HEK293 (cell line): ENCODE measurements around the gene BLOC1S6.

Experiments used
- CTCF ChIA-PET: fragments of 350-600 bp; formaldehyde crosslinking; extraction: SDS; loops from one replicate; lab custom pipeline; 2021; ENCODE audit warnings: antibody characterized with exemption; lab: Yijun Ruan, JAX
- POLR2A ChIA-PET: fragments of 300-600 bp; formaldehyde crosslinking; extraction: SDS; loops from one replicate; lab custom pipeline; 2020; ENCODE audit warnings: antibody characterized with exemption, inconsistent platforms; lab: Yijun Ruan, JAX
- H3K27ac ChIP-seq: fragments of 200-500 bp; sonication (Bioruptor generic); 2 replicates; pipeline ENCODE4 v1.5.1; 2014; ENCODE audit warnings: low read depth, low read length, control low read depth, inconsistent platforms; ENCODE audit errors: extremely low read depth
- H3K36me3 ChIP-seq, 2 experiments: fragments of 200-500 bp in 1 of 2; sonication (Bioruptor generic) in 1 of 2; 1 replicate in 1 of 2; 2 replicates in 1 of 2; pipeline ENCODE4 v1.5.1; 2014 to 2017; ENCODE audit warnings: inconsistent platforms in 2 of 2, low read length in 2 of 2; ENCODE audit not compliant: control insufficient read depth in 2 of 2, insufficient read depth in 1 of 2
- H3K4me1 ChIP-seq: fragments of 200-500 bp; sonication (Bioruptor generic); 2 replicates; pipeline ENCODE4 v1.5.1; 2014; ENCODE audit warnings: mild to moderate bottlenecking, low read length, inconsistent platforms; ENCODE audit not compliant: control insufficient read depth, insufficient read depth
- H3K4me3 ChIP-seq: 2 replicates; pipeline ENCODE4 v1.5.1; 2011; ENCODE audit warnings: low read depth, mild to moderate bottlenecking, control low read depth, low read length, moderate library complexity
- H3K9me3 ChIP-seq: fragments of 200-500 bp; sonication (Bioruptor generic); 2 replicates; pipeline ENCODE4 v1.5.1; 2014; ENCODE audit warnings: low read depth, low read length, inconsistent platforms; ENCODE audit not compliant: control insufficient read depth, insufficient read depth
- EGR2 ChIP-seq: fragments of 450-650 bp; formaldehyde crosslinking; IDR thresholded peaks from 2 replicates; pipeline ENCODE4 v1.5.1; 2016; ENCODE audit warnings: low read depth, missing biosample characterization, missing genetic modification characterization
- FEZF1 ChIP-seq: fragments of 450-650 bp; formaldehyde crosslinking; IDR thresholded peaks from 2 replicates; pipeline ENCODE4 v1.5.1; 2016; ENCODE audit warnings: missing biosample characterization, missing genetic modification characterization
- MZF1 ChIP-seq: fragments of 450-650 bp; formaldehyde crosslinking; IDR thresholded peaks from 2 replicates; pipeline ENCODE4 v1.5.1; 2017; ENCODE audit warnings: missing biosample characterization, missing genetic modification characterization, borderline replicate concordance
- WT1 ChIP-seq: fragments of 450-650 bp; formaldehyde crosslinking; IDR thresholded peaks from 2 replicates; pipeline ENCODE4 v1.5.1; 2016; ENCODE audit warnings: missing biosample characterization, missing genetic modification characterization
- ZBTB7A ChIP-seq: fragments of 450-650 bp; formaldehyde crosslinking; IDR thresholded peaks from 2 replicates; pipeline ENCODE4 v1.5.1; 2016; ENCODE audit warnings: low read depth, missing biosample characterization, missing genetic modification characterization
- ZEB2 ChIP-seq: fragments of 450-650 bp; formaldehyde crosslinking; IDR thresholded peaks from 2 replicates; pipeline ENCODE4 v1.5.1; 2016; ENCODE audit warnings: missing biosample characterization, missing genetic modification characterization
- ZNF155 ChIP-seq: fragments of 450-650 bp; formaldehyde crosslinking; IDR thresholded peaks from 2 replicates; pipeline ENCODE4 v1.5.1; 2016; ENCODE audit warnings: missing biosample characterization, missing genetic modification characterization
- ZNF280D ChIP-seq: fragments of 450-650 bp; formaldehyde crosslinking; IDR thresholded peaks from 2 replicates; pipeline ENCODE4 v1.5.1; 2016; ENCODE audit warnings: missing biosample characterization, missing genetic modification characterization
- ZNF398 ChIP-seq: fragments of 450-650 bp; formaldehyde crosslinking; IDR thresholded peaks from 2 replicates; pipeline ENCODE4 v1.5.1; 2017; ENCODE audit warnings: missing biosample characterization, missing genetic modification characterization
- ZNF501 ChIP-seq: fragments of 450-650 bp; formaldehyde crosslinking; IDR thresholded peaks from 2 replicates; pipeline ENCODE4 v1.5.1; 2016; ENCODE audit warnings: missing biosample characterization, missing genetic modification characterization
- ZNF510 ChIP-seq: fragments of 450-650 bp; formaldehyde crosslinking; IDR thresholded peaks from 2 replicates; pipeline ENCODE4 v1.5.1; 2018; ENCODE audit warnings: mild to moderate bottlenecking, missing genetic modification characterization, missing biosample characterization; ENCODE audit not compliant: insufficient replicate concordance
- ZNF610 ChIP-seq: fragments of 450-650 bp; formaldehyde crosslinking; IDR thresholded peaks from 2 replicates; pipeline ENCODE4 v1.5.1; 2016; ENCODE audit warnings: missing biosample characterization, missing genetic modification characterization, borderline replicate concordance
- ZNF626 ChIP-seq: fragments of 450-650 bp; sonication (Bioruptor Pico); formaldehyde crosslinking; IDR thresholded peaks from 2 replicates; pipeline ENCODE4 v1.5.1; 2018; ENCODE audit warnings: missing biosample characterization, missing genetic modification characterization, inconsistent platforms
- ZNF701 ChIP-seq: fragments of 450-650 bp; formaldehyde crosslinking; IDR thresholded peaks from 2 replicates; pipeline ENCODE4 v1.5.1; 2016; ENCODE audit warnings: missing biosample characterization, missing genetic modification characterization
- ZNF777 ChIP-seq: fragments of 450-650 bp; formaldehyde crosslinking; IDR thresholded peaks from 2 replicates; pipeline ENCODE4 v1.5.1; 2017; ENCODE audit warnings: missing biosample characterization, missing genetic modification characterization, borderline replicate concordance
- ZNF791 ChIP-seq: fragments of 450-650 bp; formaldehyde crosslinking; IDR thresholded peaks from 2 replicates; pipeline ENCODE4 v1.5.1; 2016; ENCODE audit warnings: missing biosample characterization, missing genetic modification characterization
- ZSCAN5A ChIP-seq: fragments of 450-650 bp; formaldehyde crosslinking; IDR thresholded peaks from 2 replicates; pipeline ENCODE4 v1.5.1; 2016; ENCODE audit warnings: missing biosample characterization, missing genetic modification characterization
- TF ChIP-seq, protein P1 (sequence below): fragments of 450-650 bp; formaldehyde crosslinking; IDR thresholded peaks from 2 replicates; pipeline ENCODE4 v1.5.1; 2016; ENCODE audit warnings: missing biosample characterization, missing genetic modification characterization
- TF ChIP-seq, protein P2 (sequence below): fragments of 450-650 bp; IDR thresholded peaks from 2 replicates; pipeline ENCODE4 v1.5.1; 2018; ENCODE audit warnings: missing biosample characterization, missing genetic modification characterization

The BLOC1S6 gene

DNA sequence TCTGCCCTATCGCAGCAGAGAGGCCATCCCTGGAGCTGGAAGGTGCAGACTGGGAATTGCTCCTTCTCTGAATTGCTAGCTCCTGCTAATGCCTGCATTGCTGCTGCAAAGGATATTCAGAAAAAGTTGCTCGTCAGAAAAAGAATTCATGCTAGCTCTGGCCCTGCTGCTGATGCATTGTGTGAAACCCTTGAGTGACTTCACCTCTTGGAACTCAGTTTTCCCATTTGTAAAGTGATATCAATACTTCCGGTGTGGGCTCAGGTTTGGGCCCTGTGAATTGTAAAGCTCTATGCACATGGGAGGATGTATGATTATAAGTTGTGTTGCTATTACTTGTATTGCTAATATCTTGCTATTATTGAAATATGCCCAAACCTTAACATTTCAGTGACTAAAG lies 59.0 kb downstream of the BLOC1S6 start:
- no peak overlapping the region for H3K27ac ChIP-seq
- CTCF ChIA-PET, result interaction anchor here (0.8 kb wide), 1 partner anchor 32 kb away, joined by 3 read pairs; no protein-coding TSS in a partner anchor

More for the DNA sequence above, 59.0 kb downstream of the BLOC1S6 start:
- POLR2A ChIA-PET, result no interaction called here
- TF ChIP-seq ZNF626 (no peak), ZNF501 (tag by site-specific recombination) (no peak), ZNF610 (no peak), ZNF280D (tag by site-specific recombination) (no peak), ZNF791 (tag by site-specific recombination) (no peak), ZNF398 (tag by site-specific recombination) (no peak), ZEB2 (no peak), ZNF701 (tag by site-specific recombination) (no peak), ZSCAN5A (tag by site-specific recombination) (no peak), WT1 (tag by site-specific recombination) (no peak), ZNF777 (tag by site-specific recombination) (no peak), FEZF1 (tag by site-specific recombination) (no peak), EGR2 (tag by site-specific recombination) (no peak), ZBTB7A (tag by site-specific recombination) (no peak), ZNF155 (tag by site-specific recombination) (no peak), ZNF510 (tag by site-specific recombination) (no peak), MZF1 (no peak)
- TF ChIP-seq, protein P1, sequence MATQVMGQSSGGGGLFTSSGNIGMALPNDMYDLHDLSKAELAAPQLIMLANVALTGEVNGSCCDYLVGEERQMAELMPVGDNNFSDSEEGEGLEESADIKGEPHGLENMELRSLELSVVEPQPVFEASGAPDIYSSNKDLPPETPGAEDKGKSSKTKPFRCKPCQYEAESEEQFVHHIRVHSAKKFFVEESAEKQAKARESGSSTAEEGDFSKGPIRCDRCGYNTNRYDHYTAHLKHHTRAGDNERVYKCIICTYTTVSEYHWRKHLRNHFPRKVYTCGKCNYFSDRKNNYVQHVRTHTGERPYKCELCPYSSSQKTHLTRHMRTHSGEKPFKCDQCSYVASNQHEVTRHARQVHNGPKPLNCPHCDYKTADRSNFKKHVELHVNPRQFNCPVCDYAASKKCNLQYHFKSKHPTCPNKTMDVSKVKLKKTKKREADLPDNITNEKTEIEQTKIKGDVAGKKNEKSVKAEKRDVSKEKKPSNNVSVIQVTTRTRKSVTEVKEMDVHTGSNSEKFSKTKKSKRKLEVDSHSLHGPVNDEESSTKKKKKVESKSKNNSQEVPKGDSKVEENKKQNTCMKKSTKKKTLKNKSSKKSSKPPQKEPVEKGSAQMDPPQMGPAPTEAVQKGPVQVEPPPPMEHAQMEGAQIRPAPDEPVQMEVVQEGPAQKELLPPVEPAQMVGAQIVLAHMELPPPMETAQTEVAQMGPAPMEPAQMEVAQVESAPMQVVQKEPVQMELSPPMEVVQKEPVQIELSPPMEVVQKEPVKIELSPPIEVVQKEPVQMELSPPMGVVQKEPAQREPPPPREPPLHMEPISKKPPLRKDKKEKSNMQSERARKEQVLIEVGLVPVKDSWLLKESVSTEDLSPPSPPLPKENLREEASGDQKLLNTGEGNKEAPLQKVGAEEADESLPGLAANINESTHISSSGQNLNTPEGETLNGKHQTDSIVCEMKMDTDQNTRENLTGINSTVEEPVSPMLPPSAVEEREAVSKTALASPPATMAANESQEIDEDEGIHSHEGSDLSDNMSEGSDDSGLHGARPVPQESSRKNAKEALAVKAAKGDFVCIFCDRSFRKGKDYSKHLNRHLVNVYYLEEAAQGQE (tag by site-specific recombination), result no peak
- TF ChIP-seq, protein P2, sequence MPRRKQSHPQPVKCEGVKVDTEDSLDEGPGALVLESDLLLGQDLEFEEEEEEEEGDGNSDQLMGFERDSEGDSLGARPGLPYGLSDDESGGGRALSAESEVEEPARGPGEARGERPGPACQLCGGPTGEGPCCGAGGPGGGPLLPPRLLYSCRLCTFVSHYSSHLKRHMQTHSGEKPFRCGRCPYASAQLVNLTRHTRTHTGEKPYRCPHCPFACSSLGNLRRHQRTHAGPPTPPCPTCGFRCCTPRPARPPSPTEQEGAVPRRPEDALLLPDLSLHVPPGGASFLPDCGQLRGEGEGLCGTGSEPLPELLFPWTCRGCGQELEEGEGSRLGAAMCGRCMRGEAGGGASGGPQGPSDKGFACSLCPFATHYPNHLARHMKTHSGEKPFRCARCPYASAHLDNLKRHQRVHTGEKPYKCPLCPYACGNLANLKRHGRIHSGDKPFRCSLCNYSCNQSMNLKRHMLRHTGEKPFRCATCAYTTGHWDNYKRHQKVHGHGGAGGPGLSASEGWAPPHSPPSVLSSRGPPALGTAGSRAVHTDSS, result no peak
- no peaks in the 10 kb centered on the region for H3K4me1 ChIP-seq
- no peaks in the 10 kb centered on the region for H3K9me3 ChIP-seq
- H3K36me3 ChIP-seq, result no peaks in the 10 kb centered on the region
- H3K4me3 ChIP-seq, result no peak overlapping the region
